HepG2 (cell line): Measurements from ENCODE around the gene ATP1A2.

ENCODE experiments used
- KDM1A ChIP-seq: IDR thresholded peaks from 2 replicates; pipeline ENCODE4 v1.6.1; 2016; ENCODE audit warnings: missing compliant biosample characterization
- KDM5A ChIP-seq: fragments of 200-600 bp; sonication (generic); IDR thresholded peaks from 2 replicates; pipeline ENCODE4 v1.7.0; 2018; ENCODE audit warnings: antibody characterized with exemption, mild to moderate bottlenecking, low read length, borderline replicate concordance
- KIAA2018 ChIP-seq: sonication (generic); formaldehyde crosslinking; IDR thresholded peaks from 2 replicates; pipeline ENCODE4 v1.5.0; 2020; ENCODE audit warnings: mild to moderate bottlenecking, missing genetic modification reagents, borderline replicate concordance
- MAFF ChIP-seq: IDR thresholded peaks from 2 replicates; pipeline ENCODE4 v1.6.1; 2011; ENCODE audit warnings: low read depth, low read length, improper control_type of control experiment
- NFYC ChIP-seq: IDR thresholded peaks from 2 replicates; pipeline ENCODE4 v1.6.1; 2016; ENCODE audit warnings: missing genetic modification reagents, missing compliant biosample characterization
- NKX3-1 ChIP-seq: sonication (generic); formaldehyde crosslinking; IDR thresholded peaks from 2 replicates; pipeline ENCODE4 v1.5.0; 2020; ENCODE audit warnings: missing genetic modification reagents
- SMAD1 ChIP-seq: sonication (generic); formaldehyde crosslinking; IDR thresholded peaks from 2 replicates; pipeline ENCODE4 v1.4.0; 2020; ENCODE audit warnings: missing genetic modification reagents, low read depth, mild to moderate bottlenecking, borderline replicate concordance
- ZNF101 ChIP-seq: sonication (generic); formaldehyde crosslinking; IDR thresholded peaks from 2 replicates; pipeline ENCODE4 v1.4.0; 2020; ENCODE audit warnings: mild to moderate bottlenecking, low read depth, missing genetic modification reagents, borderline replicate concordance
- ZNF644 ChIP-seq: IDR thresholded peaks from 2 replicates; pipeline ENCODE4 v1.6.1; 2016; ENCODE audit warnings: low read depth

DNA sequence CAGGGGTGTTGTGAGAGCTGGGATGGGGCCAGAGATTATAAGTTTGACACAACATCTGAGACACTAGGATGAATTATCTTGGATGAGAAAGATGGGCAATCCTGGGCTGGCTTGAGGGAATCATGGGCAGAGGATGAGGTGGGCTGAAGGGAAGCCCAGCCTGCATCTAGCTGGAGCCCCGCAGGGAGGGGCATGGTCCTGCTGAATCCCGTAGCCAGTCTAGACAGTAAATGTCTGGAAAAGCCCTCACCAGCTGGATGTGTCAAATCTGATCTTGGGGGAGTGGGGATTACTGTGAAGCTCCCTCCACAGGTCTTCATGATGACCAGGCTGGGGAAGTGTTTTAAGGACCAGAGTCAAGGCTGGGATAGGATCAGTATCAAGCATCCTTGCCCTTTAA, 71.2 kb downstream of the ATP1A2 start:
- TF ChIP-seq ZNF101 (CRISPR knock-in tag) (no peak), KDM5A (no peak), KIAA2018 (CRISPR knock-in tag) (no peak), MAFF (no peak), ZNF644 (CRISPR knock-in tag) (no peak), NKX3-1 (CRISPR knock-in tag) (no peak), SMAD1 (no peak), KDM1A (CRISPR knock-in tag) (no peak), NFYC (CRISPR knock-in tag) (no peak)
